GM19025 (cell line): Measurements from ENCODE around the gene ISG20.

ENCODE experiments used
- ATAC-seq: cut with Tn5 transposase; IDR thresholded peaks from one replicate; pipeline ENCODE4 v1.9.1; 2021; ENCODE audit warnings: mild to moderate bottlenecking, low read depth, moderate library complexity; ENCODE audit not compliant: unreplicated experiment

Gene ISG20

GRCh38 chr15:88652456-88653199 is 13.8 kb downstream of the ISG20 start:
- no peak for ATAC-seq

- ATAC-seq: no peak
Measured at GRCh38 chr15:88653200-88654064, 14.6 kb downstream of the ISG20 start.

GRCh38 chr15:88654430-88655102 is 15.8 kb downstream of the ISG20 start:
- ATAC-seq: no peak

- ATAC-seq: no peak
Measured at GRCh38 chr15:88655103-88655553, 16.3 kb downstream of the ISG20 start.

- ATAC-seq: no peak
Measured at GRCh38 chr15:88655800-88656488, 17.1 kb downstream of the ISG20 start.

GRCh38 chr15:88656760-88657221 is 18.0 kb downstream of the ISG20 start:
- ATAC-seq: peak; percentile 74

GRCh38 chr15:88657326-88658069 is 18.7 kb downstream of the ISG20 start:
- ATAC-seq: no peak

- no peak for ATAC-seq
Measured at GRCh38 chr15:88658070-88658965, 19.5 kb downstream of the ISG20 start.

GRCh38 chr15:88658972-88659931 is 20.4 kb downstream of the ISG20 start:
- ATAC-seq: no peak

GRCh38 chr15:88661041-88661700 is 22.4 kb downstream of the ISG20 start:
- ATAC-seq: no peak

- no peak for ATAC-seq
Measured at GRCh38 chr15:88661761-88662556, 23.1 kb downstream of the ISG20 start.

GRCh38 chr15:88663141-88663621 is 24.4 kb downstream of the ISG20 start:
- no peak for ATAC-seq

GRCh38 chr15:88664151-88664778 is 25.4 kb downstream of the ISG20 start:
- ATAC-seq: no peak

- ATAC-seq: no peak
Measured at GRCh38 chr15:88674661-88675060, 35.8 kb downstream of the ISG20 start.

GRCh38 chr15:88678755-88679154 is 39.9 kb downstream of the ISG20 start:
- no peak for ATAC-seq
